BLaER1 (cell line): ENCODE results near the gene IQGAP2.
"Not testable (repeated sequence)": the region's sequence is repeated elsewhere in the genome, so short reads cannot be mapped to it uniquely, and the experiment has no call there.

ENCODE experiments used
- H3K27ac ChIP-seq: shearing (Covaris generic); formaldehyde crosslinking; 2 replicates; pipeline ENCODE4 v1.8.1; 2022
- H3K27me3 ChIP-seq: shearing (Covaris generic); formaldehyde crosslinking; 2 replicates; pipeline ENCODE4 v1.8.1; 2022
- H3K36me3 ChIP-seq: shearing (Covaris generic); formaldehyde crosslinking; 2 replicates; pipeline ENCODE4 v1.8.1; 2022
- H3K4me1 ChIP-seq: shearing (Covaris generic); formaldehyde crosslinking; 2 replicates; pipeline ENCODE4 v1.8.1; 2022
- H3K4me2 ChIP-seq: shearing (Covaris generic); formaldehyde crosslinking; 2 replicates; pipeline ENCODE4 v1.8.1; 2022
- H3K4me3 ChIP-seq: shearing (Covaris generic); formaldehyde crosslinking; 2 replicates; pipeline ENCODE4 v1.8.1; 2022
- H3K9ac ChIP-seq: shearing (Covaris generic); formaldehyde crosslinking; 2 replicates; pipeline ENCODE4 v1.8.1; 2022
- H3K9me3 ChIP-seq: shearing (Covaris generic); formaldehyde crosslinking; 2 replicates; pipeline ENCODE4 v1.8.1; 2022
- H4K20me1 ChIP-seq: shearing (Covaris generic); formaldehyde crosslinking; 2 replicates; pipeline ENCODE4 v1.8.1; 2022
- Cebpa-rat ChIP-seq: shearing (Covaris generic); IDR thresholded peaks from 2 replicates; pipeline ENCODE4 v1.8.1; 2022

The IQGAP2 gene

GRCh38 chr5:76427206-76428140 is 24.4 kb downstream of the IQGAP2 start:
- Histone ChIP-seq H3K4me3 (no peak overlapping the region), H3K27me3 (no peaks in the 10 kb centered on the region), H3K9ac (peak overlapping the region; percentile 67), H3K4me1 (peaks cover 98% of the 10 kb centered on the region), H3K9me3 (no peaks in the 10 kb centered on the region), H3K36me3 (no peaks in the 10 kb centered on the region), H3K27ac (peak overlapping the region; percentile 77), H4K20me1 (no peaks in the 10 kb centered on the region), H3K4me2 (peak overlapping the region; percentile 87)
- TF ChIP-seq Cebpa-rat, result no peak

DNA sequence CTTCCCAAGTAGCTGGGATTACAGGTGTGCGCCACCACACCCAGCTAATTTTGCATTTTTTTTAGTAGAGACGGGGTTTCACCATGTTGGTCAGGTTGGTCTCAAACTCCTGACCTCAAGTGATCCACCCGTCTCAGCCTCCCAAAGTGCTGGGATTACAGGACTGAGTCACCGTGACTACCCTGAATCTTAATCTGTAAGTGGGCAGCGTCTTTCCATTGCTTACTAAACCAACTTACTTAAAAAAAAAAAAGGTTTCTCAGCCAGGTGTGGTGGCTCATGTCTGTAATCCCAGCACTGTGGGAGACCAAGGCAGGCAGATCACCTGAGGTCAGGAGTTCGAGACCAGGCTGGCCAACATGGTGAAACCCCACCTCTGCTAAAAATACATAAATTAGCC is 25.5 kb downstream of the IQGAP2 start:
- peak overlapping the region; percentile 87 for H3K4me2 ChIP-seq
- H3K4me3 ChIP-seq, H3K9me3 ChIP-seq, H3K27me3 ChIP-seq, H3K36me3 ChIP-seq, H4K20me1 ChIP-seq: not testable (repeated sequence)
- H3K27ac ChIP-seq, result peak overlapping the region; percentile 77
- H3K9ac ChIP-seq, result peak overlapping the region; percentile 67; the same call in 1 of the 2 replicates
- peaks cover 98% of the 10 kb centered on the region for H3K4me1 ChIP-seq

GRCh38 chr5:76433261-76433660 is 30.2 kb downstream of the IQGAP2 start:
- Histone ChIP-seq H3K9me3 (peaks cover 29% of the 10 kb centered on the region), H4K20me1 (no peaks in the 10 kb centered on the region), H3K27ac (peak overlapping the region; percentile 68; the same call in 1 of the 2 replicates), H3K4me2 (peak overlapping the region; percentile 70), H3K36me3 (peaks cover 13% of the 10 kb centered on the region), H3K4me3 (no peak overlapping the region), H3K27me3 (no peaks in the 10 kb centered on the region), H3K4me1 (peaks cover 53% of the 10 kb centered on the region), H3K9ac (0 out of 2 replicates have a peak overlapping the region, but pooled peaks have one; percentile 9)
- no peak for TF ChIP-seq Cebpa-rat

DNA sequence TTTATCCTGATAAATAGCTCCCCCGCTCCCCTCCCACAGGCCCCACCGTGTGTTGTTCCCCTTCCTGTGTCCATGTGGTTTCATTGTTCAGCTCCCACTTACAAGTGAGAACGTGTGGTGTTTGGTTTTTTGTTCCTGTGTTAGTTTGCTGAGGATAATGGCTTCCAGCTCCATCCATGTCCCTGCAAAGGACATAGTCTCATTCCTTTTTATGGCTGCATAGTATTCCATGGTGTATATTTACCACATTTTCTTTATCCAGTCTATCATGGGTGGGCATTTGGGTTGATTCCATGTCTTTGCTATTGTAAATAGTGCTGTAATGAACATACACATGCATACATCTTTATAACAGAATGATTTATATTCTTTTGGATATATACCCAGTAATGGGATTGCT is 34.4 kb downstream of the IQGAP2 start:
- Histone ChIP-seq H4K20me1 (peaks cover 11% of the 10 kb centered on the region; the same call in 1 of the 2 replicates), H3K9me3 (peaks cover 55% of the 10 kb centered on the region)

DNA sequence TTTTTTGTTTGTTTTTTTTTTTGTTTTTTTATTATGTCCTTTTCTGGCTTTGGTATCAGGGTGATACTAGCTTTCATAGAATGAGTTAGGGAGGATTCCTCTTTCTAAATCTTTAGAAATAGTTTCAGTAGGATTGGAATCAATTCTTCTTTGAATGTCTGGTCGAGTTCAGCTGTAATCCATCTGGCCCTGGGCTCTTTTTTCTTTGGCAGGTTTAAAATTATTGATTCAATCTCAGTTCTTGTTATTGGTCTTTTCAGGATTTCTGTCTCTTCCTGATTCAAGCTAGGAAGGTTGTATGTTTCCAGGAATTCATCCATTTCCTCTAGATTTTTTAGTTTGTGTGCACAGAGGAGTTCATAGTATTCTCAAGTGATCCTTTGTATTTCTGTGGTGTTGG is 34.9 kb downstream of the IQGAP2 start:
- peaks cover 8% of the 10 kb centered on the region for H3K4me1 ChIP-seq
- no peak overlapping the region for H3K4me3 ChIP-seq
- no peak overlapping the region for H3K27ac ChIP-seq
- H3K36me3 ChIP-seq, result peaks cover 32% of the 10 kb centered on the region
- no peak overlapping the region for H3K9ac ChIP-seq
- H4K20me1 ChIP-seq, result peaks cover 14% of the 10 kb centered on the region; the same call in 1 of the 2 replicates
- H3K9me3 ChIP-seq, result peaks cover 55% of the 10 kb centered on the region
- H3K27me3 ChIP-seq, result no peaks in the 10 kb centered on the region
- no peak overlapping the region for H3K4me2 ChIP-seq
- TF ChIP-seq Cebpa-rat, result no peak

More for the DNA sequence above, 34.4 kb downstream of the IQGAP2 start:
- Histone ChIP-seq H3K36me3 (peaks cover 32% of the 10 kb centered on the region), H3K4me1 (peaks cover 13% of the 10 kb centered on the region)
- not testable (repeated sequence) for H3K27me3 ChIP-seq, H3K9ac ChIP-seq, H3K4me3 ChIP-seq, H3K4me2 ChIP-seq, H3K27ac ChIP-seq

- TF ChIP-seq Cebpa-rat, result no peak
- no peak overlapping the region for H3K4me3 ChIP-seq
- no peak overlapping the region for H3K9ac ChIP-seq
- H3K4me2 ChIP-seq, result no peak overlapping the region
- H3K27ac ChIP-seq, result no peak overlapping the region
- H3K4me1 ChIP-seq, result no peaks in the 10 kb centered on the region
- H3K27me3 ChIP-seq, result no peaks in the 10 kb centered on the region
- peaks cover 14% of the 10 kb centered on the region; the same call in 1 of the 2 replicates for H4K20me1 ChIP-seq
- peaks cover 36% of the 10 kb centered on the region for H3K36me3 ChIP-seq
- peaks cover 55% of the 10 kb centered on the region for H3K9me3 ChIP-seq
Measured at GRCh38 chr5:76439201-76439600, 36.1 kb downstream of the IQGAP2 start.

DNA sequence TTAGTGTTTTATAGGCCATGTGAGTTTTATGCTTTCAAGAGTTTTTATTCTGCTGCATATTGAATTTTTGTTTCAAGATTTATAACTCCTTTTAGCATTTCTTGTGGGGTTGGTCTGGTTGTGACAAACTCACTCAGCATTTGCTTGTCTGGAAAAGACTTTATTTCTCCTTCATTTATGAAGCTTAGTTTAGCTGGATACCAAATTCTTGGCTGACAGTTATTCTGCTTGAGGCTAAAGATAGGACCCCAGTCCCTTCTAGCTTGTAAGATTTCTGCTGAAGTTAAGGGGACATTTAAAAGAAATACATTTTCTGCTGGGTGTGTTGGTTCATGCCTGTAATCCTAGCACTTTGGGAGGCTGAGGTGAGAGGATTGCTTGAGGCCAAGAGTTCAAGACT is 36.8 kb downstream of the IQGAP2 start:
- Histone ChIP-seq H3K4me3 (no peak overlapping the region), H3K27ac (no peak overlapping the region), H4K20me1 (peaks cover 14% of the 10 kb centered on the region; the same call in 1 of the 2 replicates), H3K4me1 (no peaks in the 10 kb centered on the region), H3K36me3 (peaks cover 39% of the 10 kb centered on the region), H3K4me2 (no peak overlapping the region), H3K9ac (no peak overlapping the region), H3K27me3 (no peaks in the 10 kb centered on the region), H3K9me3 (peaks cover 55% of the 10 kb centered on the region)
- TF ChIP-seq Cebpa-rat, result no peak

DNA sequence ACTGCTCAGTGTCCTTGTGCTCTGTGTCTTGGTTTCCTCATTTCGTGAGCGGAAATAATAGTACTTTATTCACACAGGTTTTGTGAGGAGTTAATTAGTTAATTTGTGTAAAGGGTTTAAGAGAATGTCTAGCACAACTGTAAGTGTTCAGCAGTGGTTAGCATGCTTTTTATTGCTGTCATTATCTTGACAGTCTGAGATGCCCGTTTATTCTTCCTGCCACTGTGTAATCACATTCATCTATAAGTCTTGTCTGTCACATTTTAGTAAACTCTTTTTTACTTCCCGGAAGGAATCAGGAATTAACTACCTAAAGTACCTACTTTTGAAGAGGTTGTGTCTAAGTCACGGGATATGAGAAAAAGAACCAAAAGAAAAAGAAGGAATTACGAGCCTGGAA is 38.0 kb downstream of the IQGAP2 start:
- no peak overlapping the region for H3K27ac ChIP-seq
- H3K9me3 ChIP-seq, result peaks cover 44% of the 10 kb centered on the region
- H3K4me3 ChIP-seq, result no peak overlapping the region
- H4K20me1 ChIP-seq, result peaks cover 18% of the 10 kb centered on the region; the same call in 1 of the 2 replicates
- H3K36me3 ChIP-seq, result peaks cover 48% of the 10 kb centered on the region
- H3K4me2 ChIP-seq, result no peak overlapping the region
- peaks cover 1% of the 10 kb centered on the region; the same call in 1 of the 2 replicates for H3K4me1 ChIP-seq
- TF ChIP-seq Cebpa-rat, result no peak
- no peak overlapping the region for H3K9ac ChIP-seq
- no peaks in the 10 kb centered on the region for H3K27me3 ChIP-seq

GRCh38 chr5:76441890-76442673 is 39.0 kb downstream of the IQGAP2 start:
- Histone ChIP-seq H3K4me2 (no peak overlapping the region), H3K27ac (no peak overlapping the region), H3K9me3 (peaks cover 38% of the 10 kb centered on the region), H4K20me1 (peaks cover 18% of the 10 kb centered on the region; the same call in 1 of the 2 replicates), H3K4me1 (peaks cover 11% of the 10 kb centered on the region), H3K4me3 (no peak overlapping the region), H3K27me3 (no peaks in the 10 kb centered on the region), H3K36me3 (peaks cover 43% of the 10 kb centered on the region), H3K9ac (no peak overlapping the region)
- TF ChIP-seq Cebpa-rat, result no peak
